ENCODE data around the gene HOXD4. TPM values are rescaled to one million over a fixed set of nuclear protein-coding genes. Genes with fewer than 3 reads are reported as not detected.
A peak's percentile ranks its signal among the peaks of the same experiment; 100 is the strongest.

HOXD4 gene
- total RNA-seq: 1.3 and 4.4 TPM in 2 replicates

DNA sequence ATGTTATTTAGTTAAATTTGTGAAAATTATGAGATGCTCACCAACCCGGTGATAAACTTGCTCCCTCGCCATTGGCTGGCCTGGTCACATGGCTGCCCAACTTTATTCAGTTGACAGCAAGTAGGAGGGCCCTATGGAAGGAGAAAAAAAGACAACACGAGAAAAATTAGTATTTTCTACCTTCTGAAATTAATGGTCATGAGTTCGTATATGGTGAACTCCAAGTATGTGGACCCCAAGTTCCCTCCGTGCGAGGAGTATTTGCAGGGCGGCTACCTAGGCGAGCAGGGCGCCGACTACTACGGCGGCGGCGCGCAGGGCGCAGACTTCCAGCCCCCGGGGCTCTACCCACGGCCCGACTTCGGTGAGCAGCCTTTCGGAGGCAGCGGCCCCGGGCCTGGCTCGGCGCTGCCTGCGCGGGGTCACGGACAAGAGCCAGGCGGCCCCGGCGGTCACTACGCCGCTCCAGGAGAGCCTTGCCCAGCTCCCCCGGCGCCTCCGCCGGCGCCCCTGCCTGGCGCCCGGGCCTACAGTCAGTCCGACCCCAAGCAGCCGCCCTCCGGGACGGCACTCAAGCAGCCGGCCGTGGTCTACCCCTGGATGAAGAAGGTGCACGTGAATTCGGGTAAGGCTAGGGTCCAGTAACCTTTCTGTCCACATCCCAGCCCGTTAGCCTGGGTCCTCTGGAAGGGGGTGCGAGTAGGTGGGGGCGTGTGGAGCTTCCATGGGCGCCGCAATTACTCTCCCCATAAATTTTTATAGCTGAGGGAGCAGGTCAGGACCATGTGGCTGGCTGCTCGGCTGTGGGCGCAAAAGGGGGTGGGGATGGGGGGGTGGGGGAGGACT lies at the start of gene HOXD4:
HOXD4 (plus strand) TSS at position 109 of the 846 bp plus-strand sequence; CDS start at position 193, 84 bp downstream.
- no peak for DNase-seq (ENCODE audit: low read depth in 2 of 2)

DNA sequence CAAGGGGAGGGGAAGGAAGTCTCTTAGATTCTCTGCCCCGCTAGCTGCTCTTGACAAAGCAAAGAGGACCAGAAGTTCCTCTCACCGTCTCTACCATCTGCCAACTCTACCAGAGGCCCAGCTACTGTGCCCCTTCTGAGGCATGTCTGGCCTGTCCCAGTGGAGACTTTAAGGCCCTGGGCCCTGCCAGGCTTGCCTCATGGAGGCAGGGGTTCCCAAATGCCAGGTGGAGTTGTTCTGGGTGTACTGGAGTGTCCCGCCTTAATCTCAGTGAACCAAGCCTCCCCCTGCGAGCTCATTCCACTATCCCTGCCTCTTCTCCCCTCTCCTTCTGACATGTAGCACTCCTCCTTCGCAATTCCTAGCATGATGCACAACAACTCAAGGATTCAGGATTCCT lies 49.5 kb upstream of the HOXD4 start:
- DNase-seq (ENCODE audit: low read depth in 2 of 2): no peak

DNA sequence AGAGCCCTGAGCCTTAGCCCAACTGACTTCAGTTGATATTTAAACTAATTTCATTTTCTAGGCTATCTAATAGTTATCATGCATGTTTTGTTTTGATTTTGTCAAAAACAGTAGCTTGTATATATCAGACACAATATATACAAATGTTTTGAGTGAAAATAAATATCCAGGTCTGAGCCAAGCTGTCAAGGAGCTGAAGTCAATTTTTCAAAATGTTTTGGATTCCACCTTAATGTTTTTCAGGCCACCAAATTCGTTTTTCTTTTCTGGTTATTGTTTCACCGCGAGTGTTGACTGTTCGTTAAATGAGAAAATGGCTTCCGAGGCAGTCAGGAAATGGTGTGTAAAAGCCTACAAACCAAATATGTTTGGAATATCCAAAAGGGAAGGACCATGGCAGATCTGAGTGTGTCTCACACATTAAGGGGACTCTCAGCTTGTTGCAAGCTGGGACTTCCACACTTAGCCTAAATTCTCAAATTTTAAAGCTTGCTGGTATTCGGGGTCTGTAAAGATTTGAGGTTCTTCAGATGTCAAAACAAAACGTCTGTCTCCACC lies 49.0 kb upstream of the HOXD4 start:
- DNase-seq (ENCODE audit: low read depth in 2 of 2): no peak

DNA sequence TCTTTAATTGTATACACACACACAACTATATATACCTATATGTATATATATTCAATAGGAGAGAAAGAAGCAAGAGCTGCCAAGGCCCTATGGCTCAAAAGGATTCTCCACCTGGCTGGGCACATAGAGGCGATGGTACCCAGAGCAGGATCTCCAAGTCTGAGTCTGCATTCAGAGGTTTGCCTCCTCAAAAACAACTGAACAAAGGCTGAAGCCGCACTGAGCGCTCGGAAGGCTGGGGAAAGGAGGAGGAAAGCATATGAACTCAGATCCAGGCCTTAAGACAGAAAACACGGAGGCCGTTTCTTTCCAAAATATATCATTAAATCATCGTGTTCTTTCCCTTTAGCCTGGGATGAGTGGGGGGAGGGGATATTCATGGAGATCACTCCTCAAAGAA lies 48.2 kb upstream of the HOXD4 start:
- DNase-seq (ENCODE audit: low read depth in 2 of 2): no peak

DNA sequence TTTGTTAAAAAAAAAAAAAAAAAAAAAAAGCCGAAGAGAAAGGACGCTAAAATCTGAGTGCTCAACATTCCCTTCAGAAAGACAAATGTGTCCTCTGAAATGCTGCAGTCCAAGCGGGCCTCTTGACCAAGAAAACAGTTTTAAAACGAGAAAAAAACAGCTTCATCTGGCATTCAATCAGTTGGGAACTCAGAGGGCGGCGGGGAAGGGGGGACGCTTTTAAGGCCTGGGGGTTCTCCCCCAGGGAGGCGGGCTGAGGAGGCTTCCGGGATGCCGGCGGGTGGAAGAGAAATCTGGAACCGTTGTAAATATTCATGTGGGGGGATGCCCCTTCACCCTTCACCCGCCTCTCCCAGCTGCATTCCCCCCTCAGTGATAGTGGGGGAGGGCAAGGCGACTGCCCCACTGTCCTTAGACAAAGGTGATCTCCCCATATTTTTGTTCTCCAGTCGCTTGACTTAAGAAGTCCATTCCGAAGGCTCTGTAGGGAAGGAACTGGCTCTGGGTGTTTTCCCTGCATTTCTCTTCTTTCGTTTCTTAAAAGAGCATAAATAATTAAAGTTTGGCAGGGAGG lies 47.5 kb upstream of the HOXD4 start:
- DNase-seq (ENCODE audit: low read depth in 2 of 2): no peak

DNA sequence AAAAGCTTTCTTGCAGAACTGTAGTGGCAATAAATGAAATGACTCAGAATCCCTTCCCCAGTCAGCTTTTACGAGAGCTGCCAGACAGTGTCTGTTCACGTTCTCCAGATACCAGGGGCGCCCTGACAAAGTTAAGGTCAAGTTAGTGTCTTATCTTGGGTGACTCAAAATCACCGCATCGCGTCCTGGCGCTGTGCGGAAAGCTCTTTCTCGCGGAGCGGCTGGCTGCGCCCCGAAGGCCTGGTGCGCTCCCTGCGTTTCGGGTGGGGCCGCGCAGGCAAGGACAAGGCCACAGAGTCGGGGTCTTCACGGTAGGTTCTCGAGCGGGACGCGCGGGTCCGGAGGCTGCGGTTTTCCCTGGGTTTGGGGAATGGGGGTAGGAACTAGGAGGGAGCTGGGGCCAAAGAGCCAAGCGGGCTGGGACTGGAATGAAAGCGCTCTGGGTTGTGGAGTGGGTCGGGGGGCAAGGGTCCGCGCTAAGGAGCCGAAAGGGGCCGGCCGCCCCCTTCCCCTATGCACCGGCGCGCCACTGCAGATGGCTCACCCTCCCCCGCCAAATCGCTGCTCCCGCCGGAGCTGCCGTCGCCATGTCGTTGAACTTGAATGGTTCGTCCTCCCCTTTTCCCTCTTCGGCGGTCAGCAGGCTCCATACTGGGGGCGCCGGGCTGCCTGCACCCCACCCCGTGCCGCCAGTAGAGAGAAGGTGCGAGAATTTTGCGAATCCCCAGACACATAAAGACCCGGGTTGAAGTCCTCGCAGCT lies 46.9 kb upstream of the HOXD4 start:
- no peak for DNase-seq (ENCODE audit: low read depth in 2 of 2)

DNA sequence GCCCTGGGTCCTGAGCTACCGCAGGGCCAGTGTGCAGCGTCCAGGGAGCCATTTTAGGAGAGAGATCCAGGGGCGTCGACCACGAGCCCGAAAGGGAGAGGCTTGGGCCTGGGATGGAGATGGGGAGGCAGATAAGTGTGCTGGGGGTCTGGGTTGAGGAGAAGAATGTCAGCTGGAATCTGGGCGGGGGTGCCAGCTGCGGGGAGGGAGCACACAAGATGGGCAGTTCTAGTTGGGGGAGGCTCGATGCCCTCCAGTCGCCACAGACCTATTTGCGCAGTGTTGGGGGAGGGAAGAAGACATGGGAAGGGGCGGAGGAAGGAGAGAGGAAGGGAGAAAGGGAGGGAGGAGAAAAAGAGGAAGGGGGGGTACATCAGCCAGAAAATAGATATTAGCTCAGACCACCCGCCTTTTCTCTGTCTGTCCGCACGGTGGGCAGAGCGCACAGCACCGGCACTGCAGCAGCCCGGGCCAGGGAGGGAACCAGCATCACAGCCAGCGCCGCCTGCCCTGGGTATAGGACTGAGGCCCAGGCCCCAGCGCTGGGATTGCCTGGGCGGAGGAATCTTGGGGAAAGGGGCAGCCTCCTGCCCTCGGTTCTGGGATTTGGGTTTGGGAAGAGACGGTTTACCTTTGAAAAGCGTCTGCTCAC lies 46.1 kb upstream of the HOXD4 start:
- DNase-seq (ENCODE audit: low read depth in 2 of 2): no peak

DNA sequence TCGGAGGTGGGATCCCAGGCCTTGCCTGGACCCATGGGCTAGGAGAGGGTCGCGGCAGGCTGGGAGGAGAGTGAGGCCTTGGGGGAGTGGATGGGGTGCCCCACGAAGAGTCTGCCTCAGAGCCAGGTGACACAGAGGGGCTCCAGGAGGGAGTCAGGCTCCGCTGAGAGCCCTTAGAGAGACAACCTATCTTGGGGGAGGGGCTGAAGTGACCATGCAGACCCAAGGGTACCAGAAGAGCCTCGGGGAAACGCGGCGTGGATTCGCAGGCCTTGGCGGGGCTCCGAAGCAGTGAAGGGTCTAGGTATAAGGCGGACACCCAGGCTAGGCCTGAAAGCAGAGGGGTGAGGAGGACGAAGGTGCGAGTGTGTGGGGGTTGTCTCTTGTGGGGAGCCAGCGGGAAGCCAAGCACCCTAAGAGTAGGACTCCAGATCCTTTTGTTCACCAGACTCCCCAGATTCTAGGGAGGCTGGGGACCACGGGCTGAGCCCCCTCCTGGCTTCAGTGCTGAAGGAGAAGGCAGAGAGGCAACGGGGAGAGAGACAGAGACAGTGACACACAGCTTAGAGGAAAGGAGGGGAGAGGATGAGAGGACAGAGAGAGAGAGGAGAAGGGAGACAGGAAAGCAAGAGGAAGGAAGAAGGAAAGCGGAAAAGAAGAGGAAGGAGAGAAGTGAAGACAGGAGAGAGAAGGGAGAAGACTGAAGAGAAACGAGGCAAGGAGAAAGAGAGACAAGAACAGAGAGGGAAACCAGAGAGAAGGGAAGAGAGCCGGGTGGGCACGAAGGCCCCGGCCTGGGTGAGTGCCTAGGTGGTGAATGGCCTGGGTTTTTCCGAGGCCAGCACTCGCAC lies 45.4 kb upstream of the HOXD4 start:
- no peak for DNase-seq (ENCODE audit: low read depth in 2 of 2)

DNA sequence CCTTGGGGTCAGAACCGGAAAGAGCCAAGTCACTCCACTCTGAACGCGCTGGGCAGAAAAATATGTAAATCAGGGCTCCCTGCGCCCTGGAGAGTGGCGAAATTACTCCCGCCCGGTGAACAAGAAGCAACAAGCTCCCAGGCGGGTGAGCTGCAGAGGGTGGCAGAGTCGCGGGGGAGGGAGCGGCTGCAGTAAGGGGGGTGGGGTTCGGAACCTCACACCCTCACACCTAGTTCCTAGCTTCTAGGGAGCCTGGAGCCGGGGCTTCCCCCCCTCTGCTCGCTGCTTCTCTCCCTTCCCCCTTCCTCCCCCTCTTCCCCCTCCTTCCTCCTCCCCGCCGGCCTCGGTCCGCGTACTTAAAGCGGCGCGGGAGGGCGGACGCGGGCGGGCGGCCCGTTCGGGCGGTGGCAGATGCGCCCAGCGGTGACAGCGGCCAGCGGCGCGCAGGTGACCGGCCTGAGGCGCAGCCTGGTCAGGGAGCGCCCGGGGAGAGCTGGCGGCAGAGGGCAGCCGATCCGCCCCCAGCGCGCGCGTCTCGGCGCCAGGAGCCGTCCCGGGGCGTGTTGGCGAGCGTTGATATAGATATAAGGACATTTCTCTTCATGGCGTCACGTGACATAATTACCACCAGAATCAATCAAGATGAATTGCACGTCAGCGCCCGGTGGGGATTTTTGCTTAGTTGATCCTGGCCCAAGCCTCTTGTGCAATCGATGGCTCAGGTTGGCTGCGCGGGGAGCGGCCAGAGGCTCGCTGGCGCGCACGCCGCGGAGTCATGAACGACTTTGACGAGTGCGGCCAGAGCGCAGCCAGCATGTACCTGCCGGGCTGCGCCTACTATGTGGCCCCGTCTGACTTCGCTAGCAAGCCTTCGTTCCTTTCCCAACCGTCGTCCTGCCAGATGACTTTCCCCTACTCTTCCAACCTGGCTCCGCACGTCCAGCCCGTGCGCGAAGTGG lies 44.5 kb upstream of the HOXD4 start, which contains the start of gene HOXD11:
HOXD11 (plus strand) TSS at position 700 of the 959 bp plus-strand sequence; CDS start at position 776, 76 bp downstream.
- peak in 1 of 2 donors; percentile 66 for DNase-seq (ENCODE audit: low read depth in 2 of 2)

DNA sequence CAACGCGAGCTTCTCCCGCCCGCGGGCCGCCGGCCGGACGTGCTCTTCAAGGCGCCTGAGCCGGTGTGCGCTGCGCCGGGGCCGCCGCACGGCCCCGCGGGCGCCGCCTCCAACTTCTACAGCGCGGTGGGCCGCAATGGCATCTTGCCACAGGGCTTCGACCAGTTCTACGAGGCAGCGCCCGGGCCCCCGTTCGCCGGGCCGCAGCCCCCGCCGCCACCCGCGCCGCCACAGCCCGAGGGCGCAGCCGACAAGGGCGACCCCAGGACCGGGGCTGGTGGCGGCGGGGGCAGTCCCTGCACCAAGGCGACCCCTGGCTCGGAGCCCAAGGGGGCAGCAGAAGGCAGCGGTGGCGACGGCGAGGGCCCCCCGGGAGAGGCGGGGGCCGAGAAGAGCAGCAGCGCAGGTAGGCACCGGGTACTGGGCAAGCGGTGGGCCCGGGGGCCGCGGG lies 43.6 kb upstream of the HOXD4 start:
- no peak for DNase-seq (ENCODE audit: low read depth in 2 of 2)

DNA sequence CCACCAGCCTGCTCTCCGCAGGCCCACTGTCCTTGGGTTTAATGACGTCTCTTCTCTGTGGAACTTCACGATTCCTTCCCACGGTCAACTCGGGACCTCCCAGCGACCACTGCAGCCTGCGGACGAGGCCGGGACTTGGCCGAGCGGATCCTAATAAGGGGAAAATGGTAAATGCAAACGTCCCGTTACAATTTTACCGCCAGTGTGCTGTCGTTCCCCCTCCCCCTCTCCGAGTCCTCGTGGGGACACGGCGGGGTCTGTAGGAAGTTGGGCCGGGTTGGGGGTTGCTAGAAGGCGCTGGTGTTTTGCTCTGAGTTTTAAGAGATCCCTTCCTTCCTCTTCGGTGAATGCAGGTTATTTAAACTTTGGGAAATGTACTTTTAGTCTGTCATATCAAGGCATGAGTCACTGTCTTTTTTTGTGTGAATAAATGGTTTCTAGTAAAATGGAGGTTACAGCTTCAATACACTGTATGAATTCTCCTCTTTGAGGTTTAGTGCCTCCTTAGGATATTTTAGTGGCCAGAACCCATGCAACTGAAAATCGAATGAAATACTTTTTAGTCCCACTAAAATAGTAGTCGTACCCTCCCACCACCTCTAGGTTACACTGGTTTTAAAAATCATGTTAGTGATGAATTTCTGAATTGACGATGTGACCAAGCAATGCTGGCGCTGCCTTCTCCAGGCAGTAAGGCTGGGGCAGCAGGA lies 42.0 kb upstream of the HOXD4 start:
- no peak for DNase-seq (ENCODE audit: low read depth in 2 of 2)

DNA sequence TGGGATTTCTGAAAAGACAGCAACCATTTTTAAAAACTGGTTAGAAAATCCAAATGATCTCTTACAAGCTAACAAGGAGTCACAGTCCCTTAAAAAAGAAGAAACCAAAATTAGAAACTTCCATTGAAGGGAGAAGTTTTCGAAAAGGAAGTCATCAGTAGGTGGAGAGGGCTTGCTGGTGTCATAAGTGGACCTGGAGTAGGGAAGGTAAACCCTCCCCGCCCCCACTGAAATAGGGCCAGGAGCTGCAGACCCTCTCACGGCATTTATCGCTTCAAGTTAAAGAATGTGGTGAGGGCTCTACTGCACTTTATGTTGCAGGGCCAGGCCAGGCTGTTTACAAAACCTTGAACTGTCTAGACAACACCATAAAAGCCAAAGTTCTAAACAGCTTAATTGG lies 41.4 kb upstream of the HOXD4 start:
- DNase-seq (ENCODE audit: low read depth in 2 of 2): no peak

DNA sequence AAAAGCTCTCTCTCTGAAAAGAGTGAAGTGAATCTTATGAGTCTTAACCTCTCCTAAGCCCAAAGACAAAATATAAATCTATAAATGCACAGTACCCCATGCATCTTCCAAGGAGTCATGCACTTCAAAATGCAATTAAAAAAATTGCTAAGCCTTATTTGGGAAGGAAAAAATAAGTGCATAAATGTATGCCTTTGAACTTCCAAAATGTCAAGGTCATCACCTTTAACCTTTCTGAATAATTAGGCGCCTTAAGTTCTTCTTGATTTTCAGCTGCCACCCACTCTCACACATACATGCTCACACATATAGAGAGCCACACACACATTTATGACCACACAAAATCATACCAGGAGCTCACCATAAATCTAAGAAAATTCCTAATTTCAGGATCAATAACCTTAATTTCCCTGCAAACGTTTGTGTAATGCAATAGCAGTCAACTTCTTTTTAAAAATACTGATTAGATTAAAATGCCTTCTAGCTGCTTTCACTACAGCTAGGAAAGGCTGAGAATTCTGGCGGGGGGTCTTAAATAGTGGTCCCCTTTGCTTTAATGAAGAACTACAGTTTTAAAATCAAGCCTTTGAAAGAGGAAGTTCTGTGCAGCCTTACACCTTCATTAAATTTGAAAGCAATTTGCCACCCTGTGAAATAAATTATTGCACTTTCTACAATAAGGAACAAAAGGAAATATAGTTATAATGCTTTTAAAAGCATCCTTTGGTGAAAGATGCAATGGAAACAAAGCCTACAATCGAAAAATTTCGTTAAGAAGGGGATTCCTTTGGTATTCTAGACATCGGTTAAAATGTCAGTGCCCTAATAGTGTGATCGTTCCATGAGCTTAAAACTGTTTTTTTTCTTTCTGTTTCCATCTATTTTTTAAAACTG lies 40.7 kb upstream of the HOXD4 start:
- DNase-seq (ENCODE audit: low read depth in 2 of 2): no peak

DNA sequence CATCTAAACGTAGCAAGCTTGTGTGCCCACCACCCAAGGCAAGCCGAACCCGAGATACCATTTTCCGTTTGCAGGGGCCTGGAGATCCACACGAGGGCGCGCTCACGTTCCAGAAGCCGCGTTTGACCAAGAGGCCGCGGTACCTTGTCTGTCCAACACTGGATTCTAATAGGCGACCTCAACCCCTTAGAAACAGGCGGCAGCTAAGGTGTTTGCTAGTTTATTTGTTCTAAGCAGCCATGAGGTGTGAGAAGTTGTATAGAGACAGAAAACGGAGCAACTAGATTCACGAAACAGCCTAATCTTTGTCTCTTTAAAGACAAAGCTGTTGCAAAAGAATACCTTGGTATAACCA lies 40.1 kb upstream of the HOXD4 start:
- DNase-seq (ENCODE audit: low read depth in 2 of 2): peak; percentile 64 to 87

DNA sequence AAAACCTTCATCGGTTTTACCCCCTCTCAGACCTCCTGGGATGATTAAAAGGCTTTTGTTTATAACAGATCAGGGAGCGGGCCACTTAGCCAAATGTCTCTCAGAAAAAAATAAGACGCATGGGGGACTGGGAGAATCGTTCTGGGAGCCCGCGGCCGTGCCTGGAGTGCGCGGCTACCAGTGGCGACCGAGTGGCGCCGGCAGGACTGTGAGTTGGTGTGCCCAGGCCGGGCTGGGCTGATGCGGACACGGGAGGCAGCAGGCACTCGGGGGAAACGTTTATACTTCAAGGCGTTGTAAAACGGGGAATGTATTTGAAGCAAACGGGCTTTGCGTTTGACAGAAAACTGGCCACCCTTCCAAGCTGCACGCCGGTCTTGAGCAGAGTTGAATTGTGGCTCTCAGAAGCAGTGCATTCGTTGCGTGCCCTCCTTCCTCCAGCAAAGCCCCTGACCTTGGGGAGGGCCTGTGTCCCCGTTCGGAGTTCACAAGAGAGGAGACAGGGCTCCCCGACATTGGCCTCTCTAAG lies 39.4 kb upstream of the HOXD4 start:
- no peak for DNase-seq (ENCODE audit: low read depth in 2 of 2)

DNA sequence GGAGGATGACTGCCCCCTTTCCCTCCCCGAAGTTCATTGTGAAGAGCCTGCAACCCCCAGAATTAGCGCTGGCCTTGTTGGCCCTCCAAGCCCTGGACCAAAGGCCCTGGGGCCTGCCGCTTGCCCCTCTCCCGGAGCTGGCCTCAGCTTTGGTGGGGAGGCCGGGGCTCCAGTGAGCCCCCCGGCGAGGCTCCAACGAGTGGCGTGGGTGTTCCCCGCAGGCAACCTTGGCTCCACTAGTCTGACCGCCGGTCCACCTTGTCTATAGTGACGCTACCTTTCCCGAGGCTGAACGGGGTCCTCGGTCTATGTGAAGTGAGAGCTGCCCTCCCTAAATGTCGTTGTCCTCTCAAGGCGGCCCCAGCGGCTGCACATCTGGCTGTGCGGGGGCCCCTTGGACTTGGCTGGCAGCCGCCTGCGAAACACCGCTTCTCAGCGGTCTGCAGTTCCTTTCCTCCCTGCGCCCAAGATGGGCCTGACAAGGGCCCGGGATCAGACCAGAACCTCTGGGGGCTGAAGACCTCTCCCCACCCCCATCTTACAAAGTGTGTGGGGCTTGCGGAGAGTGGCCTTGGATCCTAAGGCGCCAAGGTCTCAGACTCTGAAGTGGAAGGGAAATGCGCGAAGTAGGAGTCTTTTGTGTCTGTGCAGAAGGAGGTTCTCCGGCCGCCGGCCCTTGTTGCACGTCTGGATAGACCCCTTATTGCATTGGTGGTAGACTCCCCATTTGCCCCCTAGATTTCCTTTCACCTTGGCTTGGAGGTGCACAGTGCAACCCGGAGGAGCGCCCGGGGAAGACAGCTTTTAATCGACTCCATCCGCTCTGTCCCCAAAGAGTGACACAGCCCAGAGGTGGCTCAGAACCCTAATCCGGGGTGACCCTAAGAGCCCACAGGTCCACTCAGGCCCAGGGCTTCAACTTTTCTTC lies 38.7 kb upstream of the HOXD4 start:
- DNase-seq (ENCODE audit: low read depth in 2 of 2): no peak

Data from lung microvascular endothelial cell (primary cell).